Suppressor macrophage treated with lipopolysaccharide for 4 hours (primary cell): ENCODE results near the gene EIF4G3.

ENCODE experiments used
- DNase-seq: peaks from one replicate; pipeline ENCODE4 v3.0.0-alpha.2; 2020

EIF4G3 gene

GRCh38 chr1:20987831-20988825, 188.6 kb downstream of the EIF4G3 start:
- DNase-seq, result no peak

- DNase-seq, result no peak
These were observed 193.3 kb downstream of the EIF4G3 start for GRCh38 chr1:20983297-20983889.

GRCh38 chr1:20982316-20982715, 194.4 kb downstream of the EIF4G3 start:
- no peak for DNase-seq

- peak; percentile 24 for DNase-seq
These were observed 194.8 kb downstream of the EIF4G3 start for GRCh38 chr1:20981915-20982314.

GRCh38 chr1:20980051-20980450, 196.6 kb downstream of the EIF4G3 start:
- no peak for DNase-seq

- DNase-seq, result no peak
These were observed 198.3 kb downstream of the EIF4G3 start for GRCh38 chr1:20978413-20978812.

- DNase-seq, result no peak
These were observed 201.0 kb downstream of the EIF4G3 start for GRCh38 chr1:20975668-20976067.

- no peak for DNase-seq
These were observed 201.7 kb downstream of the EIF4G3 start for GRCh38 chr1:20974951-20975350.

GRCh38 chr1:20974069-20974468, 202.6 kb downstream of the EIF4G3 start:
- DNase-seq, result no peak

- DNase-seq, result no peak
These were observed 203.8 kb downstream of the EIF4G3 start for GRCh38 chr1:20972855-20973254.

GRCh38 chr1:20964540-20965484, 211.9 kb downstream of the EIF4G3 start:
- DNase-seq, result peak; percentile 31

GRCh38 chr1:20962576-20963258, 214.0 kb downstream of the EIF4G3 start:
- no peak for DNase-seq

GRCh38 chr1:20958430-20958829, 218.3 kb downstream of the EIF4G3 start:
- no peak for DNase-seq

- DNase-seq, result no peak
These were observed 220.4 kb downstream of the EIF4G3 start for GRCh38 chr1:20956272-20956671.

- DNase-seq, result no peak
These were observed 226.0 kb downstream of the EIF4G3 start for GRCh38 chr1:20950679-20951078.

GRCh38 chr1:20949871-20950590, 226.7 kb downstream of the EIF4G3 start:
- peak; percentile 5 for DNase-seq

GRCh38 chr1:20948101-20948500, 228.6 kb downstream of the EIF4G3 start:
- no peak for DNase-seq

GRCh38 chr1:20947409-20947808, 229.3 kb downstream of the EIF4G3 start:
- DNase-seq, result no peak

- DNase-seq, result no peak
These were observed 240.1 kb downstream of the EIF4G3 start for GRCh38 chr1:20936621-20937020.

GRCh38 chr1:20936216-20936615, 240.5 kb downstream of the EIF4G3 start:
- DNase-seq, result no peak

GRCh38 chr1:20935717-20936116, 241.0 kb downstream of the EIF4G3 start:
- no peak for DNase-seq
